Lower leg skin (tissue), 3 donors: ENCODE results near the gene VPS26B.

Source experiments
- POLR2A ChIP-seq, 2 donors: fragments of 450-650 bp; IDR thresholded peaks; one replicate each; pipeline ENCODE4 v1.6.1; 2016 to 2017; ENCODE audit warnings: antibody characterized with exemption in 2 of 2, mild to moderate bottlenecking in 1 of 2, moderate library complexity in 1 of 2
- TF ChIP-seq, protein P1 (sequence below), 3 donors: fragments of 450-650 bp; IDR thresholded peaks; one replicate each; pipeline ENCODE4 v1.5.1; 2016; ENCODE audit warnings: antibody characterized with exemption in 3 of 3, mild to moderate bottlenecking in 3 of 3, moderate library complexity in 2 of 3

DNA sequence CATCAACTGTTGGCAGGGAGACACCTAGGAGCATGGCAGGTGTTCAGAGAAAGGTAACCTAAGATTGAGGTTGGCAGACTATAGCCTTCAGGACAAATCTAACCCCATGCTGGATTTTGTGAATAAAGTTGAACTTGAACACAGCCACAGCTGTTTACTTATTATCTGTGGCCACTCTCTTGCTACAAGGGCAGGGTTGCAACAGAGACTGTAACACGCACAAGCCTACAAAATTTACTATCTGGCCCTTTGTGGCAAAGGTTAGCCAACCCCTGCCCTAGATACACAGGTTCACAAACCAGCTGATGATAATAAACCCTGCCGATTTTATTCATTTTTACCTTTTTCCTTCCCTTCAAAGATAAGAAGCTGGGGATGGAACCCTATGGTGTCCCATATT, 26.2 kb downstream of the VPS26B start:
- no peak for TF ChIP-seq POLR2A (IDR thresholded peaks at IDR 0.05)
- TF ChIP-seq, protein P1, sequence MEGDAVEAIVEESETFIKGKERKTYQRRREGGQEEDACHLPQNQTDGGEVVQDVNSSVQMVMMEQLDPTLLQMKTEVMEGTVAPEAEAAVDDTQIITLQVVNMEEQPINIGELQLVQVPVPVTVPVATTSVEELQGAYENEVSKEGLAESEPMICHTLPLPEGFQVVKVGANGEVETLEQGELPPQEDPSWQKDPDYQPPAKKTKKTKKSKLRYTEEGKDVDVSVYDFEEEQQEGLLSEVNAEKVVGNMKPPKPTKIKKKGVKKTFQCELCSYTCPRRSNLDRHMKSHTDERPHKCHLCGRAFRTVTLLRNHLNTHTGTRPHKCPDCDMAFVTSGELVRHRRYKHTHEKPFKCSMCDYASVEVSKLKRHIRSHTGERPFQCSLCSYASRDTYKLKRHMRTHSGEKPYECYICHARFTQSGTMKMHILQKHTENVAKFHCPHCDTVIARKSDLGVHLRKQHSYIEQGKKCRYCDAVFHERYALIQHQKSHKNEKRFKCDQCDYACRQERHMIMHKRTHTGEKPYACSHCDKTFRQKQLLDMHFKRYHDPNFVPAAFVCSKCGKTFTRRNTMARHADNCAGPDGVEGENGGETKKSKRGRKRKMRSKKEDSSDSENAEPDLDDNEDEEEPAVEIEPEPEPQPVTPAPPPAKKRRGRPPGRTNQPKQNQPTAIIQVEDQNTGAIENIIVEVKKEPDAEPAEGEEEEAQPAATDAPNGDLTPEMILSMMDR (IDR thresholded peaks at IDR 0.05), result no peak
